Common myeloid progenitor, CD34-positive (primary cell): ENCODE results near the gene AKT1.
"Not testable (repeated sequence)": the region's sequence is repeated elsewhere in the genome, so short reads cannot be mapped to it uniquely, and the experiment has no call there.

Source experiments
- CTCF ChIA-PET: fragments of 350-600 bp; sonication (Branson Sonifier 250); formaldehyde crosslinking; loops from one replicate; lab custom pipeline; 2021; ENCODE audit warnings: antibody characterized with exemption; lab: Charles Lee
- POLR2A ChIA-PET: fragments of 350-600 bp; sonication (Branson Sonifier 250); formaldehyde crosslinking; loops from one replicate; lab custom pipeline; 2021; ENCODE audit warnings: antibody characterized with exemption; lab: Charles Lee
- DNase-seq, 3 donors: peaks; one replicate each; pipeline versions ENCODE4 v3.0.0 to v3.0.0-alpha.2; 2013
- H3K27ac ChIP-seq, 2 experiments: 1 replicate in 1 of 2; 2 replicates in 1 of 2; pipeline ENCODE4 v1.7.0; 2013; ENCODE audit warnings: inconsistent platforms in 2 of 2, low read length in 2 of 2, mild to moderate bottlenecking in 2 of 2, low read depth in 1 of 2, moderate library complexity in 1 of 2; ENCODE audit not compliant: severe bottlenecking in 2 of 2, insufficient read depth in 1 of 2, poor library complexity in 1 of 2
- H3K27me3 ChIP-seq, 5 experiments: replicated peaks in 2 of 5; 1 replicate in 3 of 5; 2 replicates in 2 of 5; pipeline versions ENCODE4 v1.6.1 to v1.7.0; 2013; ENCODE audit warnings: low read length in 4 of 5, mild to moderate bottlenecking in 2 of 5, moderate library complexity in 2 of 5, inconsistent platforms in 1 of 5; ENCODE audit not compliant: insufficient read depth in 5 of 5, control insufficient read depth in 4 of 5
- H3K36me3 ChIP-seq, 4 experiments: 1 replicate in 2 of 4; 2 replicates in 2 of 4; pipeline versions ENCODE4 v1.6.1 to v1.7.0; 2013; ENCODE audit warnings: low read length in 3 of 4, control low read depth in 1 of 4, mild to moderate bottlenecking in 1 of 4; ENCODE audit not compliant: control insufficient read depth in 4 of 4, insufficient read depth in 4 of 4
- H3K4me1 ChIP-seq, 4 experiments: 1 replicate in 3 of 4; 2 replicates in 1 of 4; pipeline versions ENCODE4 v1.6.1 to v1.7.1; 2013; ENCODE audit warnings: low read length in 3 of 4, mild to moderate bottlenecking in 3 of 4, control low read depth in 1 of 4, inconsistent platforms in 1 of 4, moderate library complexity in 1 of 4; ENCODE audit not compliant: control insufficient read depth in 4 of 4, insufficient read depth in 4 of 4; ENCODE audit errors: control extremely low read depth in 1 of 4
- H3K4me3 ChIP-seq, 7 experiments: 1 replicate in 4 of 7; 2 replicates in 3 of 7; pipeline versions ENCODE4 v1.5.1 to v1.7.0; 2013; ENCODE audit warnings: mild to moderate bottlenecking in 7 of 7, low read length in 6 of 7, moderate library complexity in 6 of 7, inconsistent platforms in 2 of 7, low read depth in 2 of 7, control low read depth in 1 of 7; ENCODE audit not compliant: insufficient read depth in 4 of 7, control insufficient read depth in 1 of 7; ENCODE audit errors: extremely low read depth in 1 of 7
- H3K9me3 ChIP-seq, 5 experiments: 1 replicate in 4 of 5; 2 replicates in 1 of 5; pipeline versions ENCODE4 v1.6.1 to v1.7.1; 2013; ENCODE audit warnings: low read length in 4 of 5, mild to moderate bottlenecking in 2 of 5, inconsistent platforms in 1 of 5, low read depth in 1 of 5, moderate library complexity in 1 of 5; ENCODE audit not compliant: control insufficient read depth in 4 of 5, insufficient read depth in 2 of 5; ENCODE audit errors: control extremely low read depth in 1 of 5
- WGBS: methylation state at CpG from one replicate; pipeline ENCODE4 v1.1.5; 2013; ENCODE audit not compliant: insufficient coverage; 5-methylcytosine and 5-hydroxymethylcytosine counted together

Gene AKT1

DNA sequence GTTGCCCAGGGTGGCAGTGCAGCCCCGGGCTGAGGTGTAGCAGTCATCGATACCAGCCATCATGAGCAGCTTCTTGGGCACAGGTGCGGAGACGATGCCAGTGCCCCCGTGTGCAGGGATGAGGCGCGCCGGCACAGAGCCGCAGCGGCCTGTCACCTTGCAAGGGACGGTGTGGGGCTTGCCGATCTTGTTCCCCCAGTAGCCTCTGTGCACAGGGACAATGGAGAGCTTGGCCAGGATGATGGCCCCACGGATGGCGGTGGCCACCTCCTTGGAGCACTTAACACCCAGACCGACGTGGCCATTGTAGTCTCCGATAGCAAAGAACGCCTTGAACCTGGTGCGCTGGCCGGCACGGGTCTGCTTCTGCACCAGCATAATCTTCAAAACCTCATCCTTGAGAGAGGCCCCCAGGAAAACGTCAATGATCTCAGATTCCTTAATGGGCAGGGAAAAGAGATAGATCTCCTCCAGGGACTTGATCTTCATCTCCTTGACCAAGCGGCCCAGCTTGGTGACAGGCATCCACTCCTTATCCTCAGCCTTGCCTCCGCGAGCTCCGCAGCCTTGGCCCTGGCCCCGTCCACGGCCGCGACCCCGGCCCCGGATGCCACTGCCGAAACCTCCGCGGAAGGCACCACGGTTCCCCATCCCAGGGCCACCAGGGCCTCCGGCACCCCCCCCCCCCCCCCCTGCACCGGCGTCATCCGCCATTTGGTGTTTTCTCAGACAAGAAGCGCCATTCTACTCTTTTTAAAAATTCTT is 40.8 kb upstream of the AKT1 start:
- CTCF ChIA-PET, H3K36me3 ChIP-seq, DNase-seq, H3K4me3 ChIP-seq, H3K27me3 ChIP-seq, H3K9me3 ChIP-seq, POLR2A ChIA-PET, H3K27ac ChIP-seq, H3K4me1 ChIP-seq: not testable (repeated sequence)
- whole genome bisulfite sequencing: 95% methylated on average over 11 of the region's 41 CpGs

DNA sequence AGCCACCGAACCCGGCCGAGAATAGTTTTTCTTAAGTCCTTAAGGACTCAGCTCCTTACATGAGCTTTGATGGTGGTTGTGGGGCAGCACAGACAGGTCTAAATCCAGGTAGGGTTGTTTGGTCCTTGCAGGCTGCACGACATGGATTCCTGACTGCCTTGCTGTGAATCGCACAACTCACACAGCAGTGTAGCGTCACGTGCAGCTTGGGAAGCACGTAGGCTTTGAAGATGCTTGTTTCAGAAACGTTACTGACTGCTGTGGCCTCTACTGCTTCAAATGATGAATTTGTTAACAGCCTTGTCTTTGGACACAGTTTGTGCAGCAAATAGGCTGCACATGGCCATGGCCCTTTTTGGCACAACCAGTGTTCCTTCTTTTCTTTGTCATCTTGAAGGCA is 35.2 kb upstream of the AKT1 start:
- 95% methylated on average over 9 of the region's 9 CpGs for WGBS
- no peaks in the 10 kb centered on the region for H3K9me3 ChIP-seq
- H3K27ac ChIP-seq: no peak overlapping the region
- peaks cover 0 to 13% (median 2%) of the 10 kb centered on the region in 5 experiments for H3K27me3 ChIP-seq
- ChIA-PET CTCF (interaction anchor here (0.8 kb wide), 1 partner anchor 40 kb away, joined by 3 read pairs; no protein-coding TSS in a partner anchor), POLR2A (no interaction called here)
- peaks cover 0 to 19% (median 16%) of the 10 kb centered on the region in 4 experiments for H3K4me1 ChIP-seq
- no peak overlapping the region for H3K4me3 ChIP-seq
- H3K36me3 ChIP-seq: no peaks in the 10 kb centered on the region
- DNase-seq: no peak

DNA sequence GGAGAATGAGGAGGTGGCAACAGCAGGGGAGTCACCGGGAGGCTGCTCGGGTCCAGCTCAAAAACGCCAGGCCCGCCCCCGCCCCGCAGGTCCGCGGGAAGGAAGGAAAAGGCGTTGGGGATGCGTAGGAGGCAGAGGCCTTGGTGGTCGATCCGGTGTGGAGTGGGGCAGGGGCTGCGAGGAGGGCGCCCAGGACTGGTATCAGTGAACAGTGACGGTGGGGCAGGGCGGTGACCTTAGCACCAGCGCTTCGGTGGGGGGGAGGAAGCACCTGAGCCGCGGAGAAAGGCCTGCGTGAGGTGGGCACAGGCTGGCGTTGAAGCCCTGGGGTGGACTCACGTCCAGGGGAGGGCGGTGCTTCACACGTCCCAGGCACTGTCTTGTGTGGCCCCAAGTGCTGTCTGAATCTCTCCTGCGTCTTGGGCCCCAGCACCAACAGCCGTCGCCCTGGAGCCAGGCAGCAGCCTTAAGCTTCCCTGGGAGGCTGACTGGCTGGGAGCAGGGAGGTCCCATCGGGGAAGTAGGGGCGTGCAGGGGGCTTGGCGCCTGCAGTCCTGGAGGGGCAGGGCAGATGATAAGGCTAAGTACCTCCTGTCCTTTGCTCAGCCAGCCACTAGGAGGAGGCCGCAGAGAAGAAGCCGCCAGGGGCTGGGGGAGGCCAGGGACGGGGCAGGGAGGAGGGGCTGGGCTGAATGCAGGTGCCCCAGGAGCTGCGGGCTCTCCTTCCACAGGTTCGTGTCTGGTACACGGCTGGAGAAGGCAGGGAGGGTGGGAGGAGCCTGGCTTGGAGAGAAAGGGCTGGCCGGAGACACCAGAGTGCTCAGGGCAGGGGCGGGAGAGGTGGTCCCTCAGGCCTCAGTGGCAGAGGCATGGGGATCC is 31.9 kb upstream of the AKT1 start:
- no peaks in the 10 kb centered on the region for H3K36me3 ChIP-seq
- H3K27ac ChIP-seq: no peak overlapping the region
- peaks cover 0 to 23% (median 4%) of the 10 kb centered on the region in 5 experiments for H3K27me3 ChIP-seq
- peak overlapping the region in 6 of 7 experiments; percentile 30 to 72 (median 56) for H3K4me3 ChIP-seq
- ChIA-PET POLR2A (no interaction called here), CTCF (interaction anchor here (1.1 to 3.2 kb wide), 6 partner anchors 13 to 61 kb away, joined by 3 to 30 read pairs (median 4); no protein-coding TSS in a partner anchor)
- peaks cover 0 to 23% (median 20%) of the 10 kb centered on the region in 4 experiments for H3K4me1 ChIP-seq
- peaks cover 0 to 2% (median 0%) of the 10 kb centered on the region in 5 experiments for H3K9me3 ChIP-seq
- DNase-seq: peak; percentile 69 to 83 (median 78)
- WGBS: 5% methylated on average over 32 of the region's 39 CpGs

DNA sequence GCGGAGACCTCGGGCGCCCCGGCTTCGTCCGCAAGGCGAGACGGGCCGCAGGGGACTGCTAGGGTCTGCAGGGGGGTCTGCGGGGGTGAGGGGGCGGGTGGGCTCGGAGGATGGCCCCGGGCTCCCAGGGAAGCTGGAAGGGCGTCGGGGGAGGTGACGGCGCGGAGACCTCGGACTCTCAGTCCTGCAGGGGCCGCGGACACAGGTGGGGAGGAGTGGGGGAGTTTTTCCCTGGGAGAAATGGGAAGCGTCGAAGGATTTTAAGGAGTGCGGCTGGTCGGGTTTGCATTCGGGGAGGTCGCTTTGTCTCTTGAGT is 31.3 kb upstream of the AKT1 start:
- Histone ChIP-seq H3K4me1 (peaks cover 0 to 23% (median 20%) of the 10 kb centered on the region in 4 experiments), H3K36me3 (no peaks in the 10 kb centered on the region), H3K27ac (no peak overlapping the region), H3K27me3 (peaks cover 0 to 23% (median 4%) of the 10 kb centered on the region in 5 experiments), H3K4me3 (peak overlapping the region in 6 of 7 experiments; percentile 30 to 72 (median 56)), H3K9me3 (peaks cover 0 to 2% (median 0%) of the 10 kb centered on the region in 5 experiments)
- no peak for DNase-seq
- ChIA-PET POLR2A (interaction anchor here (0.7 kb wide), 1 partner anchor 52 kb away, joined by 3 read pairs; no protein-coding TSS in a partner anchor), CTCF (interaction anchor here (1.1 to 3.2 kb wide), 6 partner anchors 13 to 60 kb away, joined by 4 to 30 read pairs (median 6); no protein-coding TSS in a partner anchor)
- WGBS: 0% methylated on average over 20 of the region's 27 CpGs

DNA sequence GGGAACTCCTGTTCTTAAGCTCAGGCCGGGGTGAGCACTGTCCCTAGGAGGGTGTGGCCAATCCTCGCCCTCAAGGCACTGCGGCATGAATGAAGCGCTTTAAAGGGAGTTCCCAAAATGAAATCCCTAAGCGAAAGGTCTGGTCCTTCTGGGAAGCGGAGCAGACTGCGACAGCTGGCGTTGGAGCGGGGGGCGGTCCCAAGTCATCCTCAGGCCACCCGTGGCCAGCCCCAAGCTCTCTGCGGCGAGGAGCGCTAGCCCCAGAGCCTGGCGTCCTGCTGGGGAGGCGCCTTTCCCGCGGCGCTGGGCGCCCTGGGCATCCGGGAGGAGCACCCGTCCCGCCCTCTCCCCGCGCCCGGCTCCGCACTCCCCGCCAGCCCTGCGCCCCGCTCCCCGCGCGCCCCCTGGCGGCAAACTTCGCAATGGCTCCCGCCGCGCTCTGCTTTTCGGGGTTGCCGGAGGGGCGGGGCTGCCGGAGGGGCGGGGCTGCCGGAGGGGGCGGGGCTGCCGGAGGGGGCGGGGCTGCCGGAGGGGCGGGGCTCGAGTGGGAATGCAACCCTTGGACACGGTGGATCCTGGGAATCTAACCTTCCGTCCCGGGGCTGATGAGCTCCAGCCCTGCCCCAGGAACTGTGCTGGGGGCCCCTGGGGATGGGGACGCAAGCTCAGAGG is 30.8 kb upstream of the AKT1 start:
- H3K9me3 ChIP-seq: peaks cover 0 to 2% (median 0%) of the 10 kb centered on the region in 5 experiments
- H3K4me1 ChIP-seq: peaks cover 0 to 23% (median 20%) of the 10 kb centered on the region in 4 experiments
- DNase-seq: peak; percentile 66 to 82 (median 80)
- 0% methylated on average over 36 of the region's 54 CpGs for WGBS
- peak overlapping the region; percentile 35 to 82 (median 66) for H3K4me3 ChIP-seq
- H3K27ac ChIP-seq: no peak overlapping the region
- POLR2A ChIA-PET: interaction anchor here (0.7 kb wide), 1 partner anchor 51 kb away, joined by 3 read pairs; no protein-coding TSS in a partner anchor
- CTCF ChIA-PET: interaction anchor here (0.8 to 3.2 kb wide), 16 partner anchors 13 to 96 kb away, joined by 3 to 30 read pairs (median 4); partner anchors contain the start of gene ZBTB42
- H3K27me3 ChIP-seq: peaks cover 0 to 23% (median 4%) of the 10 kb centered on the region in 5 experiments
- peaks cover 0 to 1% (median 0%) of the 10 kb centered on the region in 4 experiments for H3K36me3 ChIP-seq

DNA sequence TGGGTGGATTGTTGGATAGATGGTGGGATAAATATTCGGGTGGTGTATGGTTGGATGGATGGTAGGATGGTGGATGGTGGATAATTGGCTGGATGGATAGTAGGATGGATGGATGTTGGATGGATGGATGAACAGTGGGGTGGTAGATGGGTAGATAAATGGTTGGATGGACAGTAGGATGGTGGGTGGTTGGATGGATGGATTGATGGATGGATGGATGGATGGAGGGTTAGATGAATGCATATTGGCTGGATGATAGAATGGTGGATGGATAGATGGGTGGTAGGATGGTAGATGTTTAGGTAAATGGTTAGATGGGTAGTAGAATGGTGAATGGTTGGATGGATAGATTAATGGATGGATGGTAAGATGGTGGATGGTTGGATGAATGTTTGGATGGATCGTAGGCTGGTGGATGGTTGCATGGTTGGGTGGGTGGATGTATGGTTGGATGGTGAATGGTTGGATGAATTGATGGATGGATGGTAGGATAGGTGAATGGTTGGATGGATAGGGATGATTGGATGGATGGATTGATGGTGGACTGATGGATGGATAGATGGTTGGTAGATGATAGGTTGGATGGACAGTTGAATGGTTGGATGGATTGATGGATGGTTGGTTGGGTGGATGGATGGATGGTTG is 28.9 kb upstream of the AKT1 start:
- no peak overlapping the region for H3K27ac ChIP-seq
- CTCF ChIA-PET: interaction anchor here (1.2 to 3.2 kb wide), 3 partner anchors 11 to 58 kb away, joined by 4 to 30 read pairs (median 9); no protein-coding TSS in a partner anchor
- peaks cover 0 to 2% (median 0%) of the 10 kb centered on the region in 5 experiments for H3K9me3 ChIP-seq
- no peak overlapping the region for H3K4me3 ChIP-seq
- peaks cover 0 to 23% (median 4%) of the 10 kb centered on the region in 5 experiments for H3K27me3 ChIP-seq
- POLR2A ChIA-PET: no interaction called here
- 92% methylated on average over 2 of the region's 2 CpGs for whole genome bisulfite sequencing
- no peak for DNase-seq
- peaks cover 0 to 2% (median 0%) of the 10 kb centered on the region in 4 experiments for H3K36me3 ChIP-seq
- peaks cover 0 to 23% (median 20%) of the 10 kb centered on the region in 4 experiments for H3K4me1 ChIP-seq
